Stromal cell of bone marrow (primary cell): ENCODE results near the gene CLEC20A.
"Not testable (repeated sequence)": the region's sequence is repeated elsewhere in the genome, so short reads cannot be mapped to it uniquely, and the experiment has no call there.

Source experiments
- DNase-seq: peaks from one replicate; pipeline ENCODE4 v3.0.0-alpha.2; 2012; ENCODE audit warnings: low read depth

Gene CLEC20A

DNA sequence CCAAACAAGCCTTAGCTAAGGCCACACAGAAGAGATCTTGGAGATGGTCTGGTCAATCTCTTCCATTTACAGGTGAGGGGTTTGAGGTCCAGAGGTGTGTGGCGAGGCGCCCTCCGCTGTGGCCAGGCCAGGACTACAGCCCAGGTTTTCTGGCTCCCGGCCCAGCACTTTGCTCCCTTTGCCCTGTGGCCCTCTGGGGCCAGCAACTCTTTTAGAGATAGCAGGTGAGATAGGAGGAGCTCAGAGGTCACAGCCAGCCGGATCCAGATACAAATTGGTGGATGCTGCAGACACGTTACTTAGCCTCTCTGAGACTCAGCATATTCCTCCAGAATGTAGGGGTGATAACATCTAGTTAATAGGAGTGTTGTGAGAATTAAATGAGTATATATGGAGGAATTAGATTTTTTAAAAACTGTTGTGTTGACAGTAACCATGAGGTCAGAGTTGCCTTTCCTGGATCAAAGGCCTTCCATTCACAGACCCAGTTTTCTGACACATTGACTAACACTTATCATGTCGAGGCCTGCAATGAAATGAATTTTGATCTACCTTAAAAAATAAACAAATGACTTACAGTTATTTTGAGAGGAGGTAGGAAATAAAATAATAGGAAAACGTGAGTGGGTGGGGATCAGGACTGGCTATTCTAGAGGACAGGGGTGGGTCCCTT, 32.7 kb upstream of the CLEC20A start:
- DNase-seq, result no peak

- no peak for DNase-seq
These were observed 32.2 kb upstream of the CLEC20A start for GRCh38 chr1:178528953-178529335.

GRCh38 chr1:178528228-178528952, 31.6 kb upstream of the CLEC20A start:
- no peak for DNase-seq

- DNase-seq, result no peak
These were observed 30.4 kb upstream of the CLEC20A start for GRCh38 chr1:178527117-178527516.

DNA sequence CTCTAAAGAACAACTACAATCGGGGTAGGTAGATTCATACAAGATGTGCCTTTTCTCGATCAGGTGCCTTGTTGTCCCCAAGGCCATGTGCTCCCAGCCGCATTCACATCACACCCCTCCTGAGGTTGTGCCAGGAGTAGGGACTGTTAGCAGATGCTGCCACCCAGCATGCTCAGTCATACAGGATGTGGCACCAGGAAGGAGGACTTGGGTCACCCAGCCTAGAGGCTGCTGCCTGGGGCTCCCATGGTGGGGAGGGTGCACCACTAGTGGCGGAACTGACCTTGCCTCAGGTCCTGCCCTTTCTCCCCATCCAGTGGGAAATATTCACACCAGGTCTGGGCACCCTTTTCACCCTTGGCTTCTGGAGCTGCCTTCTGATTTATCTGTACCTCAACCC, 24.5 kb upstream of the CLEC20A start:
- DNase-seq, result no peak

DNA sequence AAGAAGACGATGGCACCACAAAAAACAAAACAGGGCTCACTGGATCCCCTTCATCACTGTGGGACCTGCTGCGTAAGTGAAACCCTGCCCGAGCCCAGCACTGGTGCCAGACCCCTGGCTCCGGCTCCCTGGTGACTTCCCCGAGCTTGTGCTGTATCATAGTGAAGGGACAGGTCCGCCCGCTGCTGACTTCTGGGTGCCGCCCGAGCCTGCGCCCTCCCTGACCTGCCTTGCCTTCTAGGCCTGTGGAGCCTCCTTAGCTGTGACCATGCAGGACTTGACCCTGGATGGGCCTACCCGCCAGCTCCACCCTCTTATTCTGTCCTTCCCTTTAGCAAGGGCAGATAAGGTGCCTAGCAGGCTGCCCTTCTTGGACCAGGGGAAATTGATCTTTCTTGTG, 24.0 kb upstream of the CLEC20A start:
- DNase-seq, result no peak

DNA sequence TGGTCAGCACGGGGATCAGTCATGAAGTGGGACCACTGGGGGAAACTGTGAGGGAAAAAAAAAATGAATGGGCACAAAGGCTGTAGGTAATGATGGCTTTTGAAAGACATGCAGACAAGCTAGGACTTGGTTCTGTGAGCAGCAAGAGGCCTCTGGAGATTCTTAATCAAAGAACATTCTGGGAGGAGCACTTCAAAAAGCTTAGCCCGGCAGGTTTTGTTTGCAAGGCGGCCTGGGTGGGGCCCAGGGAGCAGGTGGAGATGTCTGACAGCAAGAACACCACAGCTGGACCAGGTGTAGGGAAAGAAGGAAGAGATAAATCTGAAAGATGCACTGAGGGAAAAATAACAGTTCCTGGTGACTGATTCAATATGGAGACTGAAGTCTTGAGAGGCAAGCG, 22.1 kb upstream of the CLEC20A start:
- DNase-seq, result no peak

- DNase-seq, result no peak
These were observed 19.3 kb upstream of the CLEC20A start for GRCh38 chr1:178516110-178516509.

- no peak for DNase-seq
These were observed 16.7 kb upstream of the CLEC20A start for GRCh38 chr1:178513278-178513983.

DNA sequence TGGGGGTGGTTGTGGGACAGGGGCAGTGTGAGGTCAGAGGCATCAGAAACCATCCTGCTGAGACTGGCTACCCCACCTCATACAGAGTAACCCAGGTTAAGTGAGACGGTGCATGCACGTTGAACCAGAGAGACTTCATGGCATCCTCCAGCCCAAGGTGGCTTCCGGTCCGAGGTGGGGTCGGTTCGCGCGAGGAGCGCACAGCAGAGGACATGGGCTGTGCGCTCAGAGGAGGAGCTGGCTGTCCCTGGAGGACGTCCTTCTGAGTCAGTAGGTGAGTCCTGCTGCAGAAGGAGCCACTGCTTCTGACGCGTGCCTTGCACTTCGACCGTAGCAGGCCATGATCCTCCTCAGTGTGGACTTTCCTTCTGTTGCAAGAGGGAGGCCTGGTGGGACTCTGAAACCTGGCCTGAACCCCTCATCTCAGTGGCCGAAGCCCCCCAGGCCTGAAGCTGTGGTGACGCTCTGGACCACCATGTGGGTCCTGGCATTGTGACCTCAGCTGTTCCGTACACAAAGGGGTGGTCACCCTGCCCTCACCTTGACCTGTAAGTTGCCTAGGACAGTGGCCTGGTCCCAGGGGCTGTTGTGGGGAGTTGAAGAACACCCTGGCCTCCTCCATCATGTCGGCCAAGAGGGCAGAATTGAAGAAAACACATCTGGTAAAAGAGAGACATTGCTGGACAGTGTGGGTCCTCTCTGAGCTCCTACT, 16.0 kb upstream of the CLEC20A start, which contains the start of gene TEX35:
TSS of gene TEX35 (plus strand) at position 544 of the 712 bp plus-strand sequence. CDS start at position 624, 80 bp downstream.
- DNase-seq, result no peak

GRCh38 chr1:178510155-178510554, 13.4 kb upstream of the CLEC20A start:
- no peak for DNase-seq

DNA sequence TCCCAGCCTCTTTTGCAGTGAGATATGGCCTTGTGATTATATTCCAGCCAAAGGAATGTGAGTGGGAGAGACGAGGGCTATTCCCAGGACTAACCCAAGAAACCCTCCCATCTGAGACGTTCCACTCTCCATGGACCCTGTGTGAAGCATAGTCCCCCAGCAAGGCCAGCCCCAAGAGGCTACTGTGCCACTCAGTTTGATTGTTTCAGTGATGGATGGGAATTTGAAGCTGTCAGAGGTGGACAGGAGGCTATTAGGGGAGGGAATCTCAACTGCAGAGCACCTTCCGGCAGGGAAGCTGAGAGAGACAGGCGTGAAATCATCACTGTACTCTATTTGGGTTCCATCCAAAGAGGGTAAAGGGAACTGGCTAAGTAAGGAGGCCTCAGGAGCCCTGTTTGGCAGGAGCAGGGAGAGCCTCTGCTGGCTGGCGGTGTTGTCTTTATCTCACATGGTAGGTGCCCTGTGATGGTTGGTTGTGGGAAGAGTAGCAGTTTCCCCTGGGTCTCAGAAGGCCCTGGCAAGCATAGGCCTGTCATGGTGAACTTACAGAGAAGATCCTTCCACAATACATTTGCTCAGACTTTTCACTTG, 12.7 kb upstream of the CLEC20A start:
- no peak for DNase-seq

DNA sequence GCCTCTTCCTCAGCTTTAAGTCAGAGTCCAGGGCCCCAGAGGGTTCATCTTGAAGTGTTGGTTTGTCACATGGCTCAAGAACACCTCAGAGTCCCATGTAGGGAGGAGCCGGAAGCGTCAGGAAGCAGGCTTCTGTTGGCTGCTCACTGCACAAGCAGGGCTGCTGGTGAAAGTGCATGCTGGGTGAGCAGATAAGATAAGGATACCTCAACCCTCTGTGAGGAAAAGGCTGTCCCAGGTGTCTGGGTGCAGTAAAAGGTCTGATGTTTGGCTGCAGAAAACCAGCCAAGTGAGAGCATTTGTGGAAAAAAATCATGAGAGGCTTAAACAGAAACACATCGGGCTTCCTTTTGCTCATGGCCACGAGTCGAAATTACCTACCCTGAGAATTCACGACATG, 9.9 kb upstream of the CLEC20A start:
- DNase-seq, result no peak

- no peak for DNase-seq
These were observed 9.4 kb upstream of the CLEC20A start for GRCh38 chr1:178506177-178506576.

DNA sequence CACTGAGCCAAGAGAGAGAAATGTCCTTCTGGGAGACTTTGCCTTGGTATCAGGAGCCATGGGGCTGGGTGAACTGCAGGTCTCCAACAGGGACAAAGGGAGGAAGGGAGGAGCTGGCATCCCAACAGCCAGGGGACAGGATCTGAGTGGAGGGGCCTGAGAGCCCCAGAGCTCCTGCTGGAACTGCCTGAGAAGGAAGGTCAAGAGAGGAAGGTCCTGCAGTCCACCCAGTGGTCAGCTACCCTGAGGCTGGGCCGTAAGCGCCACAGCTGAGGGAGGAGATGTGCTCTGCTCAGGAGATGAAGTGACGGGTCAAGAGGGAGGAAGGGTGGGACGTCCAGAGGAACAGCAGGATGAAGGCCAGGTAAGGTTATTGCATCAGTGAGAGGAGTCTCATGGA, 7.5 kb upstream of the CLEC20A start:
- DNase-seq, result no peak

DNA sequence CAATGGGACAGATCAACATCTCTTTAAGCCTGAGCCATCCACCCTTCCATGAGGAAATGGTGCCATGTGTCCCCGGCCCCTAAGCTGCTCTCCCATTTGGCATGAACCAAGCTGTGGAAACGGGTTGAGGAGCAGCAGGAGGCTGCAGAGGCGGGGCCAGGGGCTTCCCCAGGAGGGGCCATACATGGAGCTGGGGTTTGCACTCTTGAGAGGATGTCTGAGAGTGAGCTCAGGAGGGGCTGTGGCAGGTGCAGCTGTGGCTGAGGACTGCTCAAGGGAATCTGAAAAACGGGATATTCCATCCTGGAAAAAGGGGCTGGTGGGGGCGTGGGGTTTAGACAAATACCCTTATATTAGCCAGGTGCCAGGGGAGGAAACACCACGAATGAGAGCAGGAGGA, 7.1 kb upstream of the CLEC20A start:
- DNase-seq, result no peak

GRCh38 chr1:178503316-178503715, 6.6 kb upstream of the CLEC20A start:
- DNase-seq, result not testable (repeated sequence)

DNA sequence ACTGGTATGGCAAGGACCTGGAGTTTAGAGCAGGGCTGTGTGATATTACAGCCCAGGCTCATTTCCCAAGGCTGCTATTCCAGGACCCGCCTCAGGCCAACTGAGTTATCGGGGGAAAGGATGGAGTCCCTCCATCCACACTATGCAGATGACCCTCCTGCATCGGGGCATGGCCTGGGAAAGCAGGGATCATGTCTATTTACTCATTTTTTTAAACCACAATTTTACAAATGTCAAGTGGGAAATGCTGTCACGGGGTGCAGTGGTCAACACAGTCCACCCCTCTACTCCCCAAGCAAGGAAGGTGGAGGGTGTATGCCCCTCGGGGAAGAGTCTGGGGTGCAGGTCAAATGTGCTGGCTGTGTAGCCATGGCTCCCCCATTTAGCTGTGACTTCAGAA, 6.1 kb upstream of the CLEC20A start:
- no peak for DNase-seq

DNA sequence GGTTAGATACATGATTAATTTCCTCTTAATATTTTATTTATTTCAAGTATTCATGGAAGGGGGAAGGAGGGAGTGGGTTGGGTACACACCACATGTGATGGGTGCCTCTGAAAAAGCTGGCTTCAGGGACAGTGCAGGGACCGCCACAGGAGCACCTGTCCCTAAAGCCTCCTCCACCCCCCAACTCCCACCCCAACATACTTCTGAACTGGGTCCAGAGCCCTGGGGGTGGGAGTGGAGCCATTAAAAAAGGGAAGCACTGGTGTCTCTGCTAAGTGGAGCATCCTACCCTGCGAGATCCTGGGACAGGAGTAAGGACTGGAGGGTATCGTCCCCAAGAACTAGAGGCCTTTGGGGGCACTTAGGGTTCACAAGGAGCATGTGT, 5.6 kb upstream of the CLEC20A start:
- no peak for DNase-seq

- DNase-seq, result peak; percentile 36
These were observed 5.1 kb upstream of the CLEC20A start for GRCh38 chr1:178501705-178502329.

- DNase-seq, result no peak
These were observed 4.3 kb upstream of the CLEC20A start for GRCh38 chr1:178500936-178501554.
